Mesothelial cell of epicardium (in vitro differentiated cells): Measurements from ENCODE around the gene CTSW. TPM values are rescaled to one million over a fixed set of nuclear protein-coding genes. Genes with fewer than 3 reads are reported as not detected.

Experiments used
- DNase-seq, 2 experiments: peaks; one replicate each; pipeline ENCODE4 v3.0.0; 2021; ENCODE audit warnings: low spot score in 2 of 2; ENCODE audit not compliant: unreplicated experiment in 2 of 2
- H3K27ac Mint-ChIP-seq: 2 replicates; pipeline ENCODE4 v1.8.0; 2021; ENCODE audit warnings: mixed read lengths
- H3K27me3 Mint-ChIP-seq: 2 replicates; pipeline ENCODE4 v1.8.0; 2021; ENCODE audit warnings: low read depth, mixed read lengths
- H3K36me3 Mint-ChIP-seq: 2 replicates; pipeline ENCODE4 v1.8.0; 2021; ENCODE audit warnings: mixed read lengths
- H3K4me1 Mint-ChIP-seq: 2 replicates; pipeline ENCODE4 v1.8.0; 2021; ENCODE audit warnings: mixed read lengths
- H3K4me3 Mint-ChIP-seq: 2 replicates; pipeline ENCODE4 v1.8.0; 2021; ENCODE audit warnings: mild to moderate bottlenecking, moderate library complexity, mixed read lengths
- H3K9me3 Mint-ChIP-seq: 2 replicates; pipeline ENCODE4 v1.8.0; 2021; ENCODE audit warnings: mixed read lengths
- total RNA-seq: library from RNA; stranded (reverse); gene quantifications from 3 replicates; pipeline ENCODE4 v1.2.1, GENCODE V29; 2021
- TF ChIP-seq, protein P1 (sequence below): fragments of 200-600 bp; sonication (generic); IDR thresholded peaks from one replicate; pipeline ENCODE4 v1.5.0; 2021; ENCODE audit warnings: antibody characterized with exemption; ENCODE audit not compliant: unreplicated experiment

CTSW gene
- total RNA-seq, 1 donor from 2014 or later: not detected

DNA sequence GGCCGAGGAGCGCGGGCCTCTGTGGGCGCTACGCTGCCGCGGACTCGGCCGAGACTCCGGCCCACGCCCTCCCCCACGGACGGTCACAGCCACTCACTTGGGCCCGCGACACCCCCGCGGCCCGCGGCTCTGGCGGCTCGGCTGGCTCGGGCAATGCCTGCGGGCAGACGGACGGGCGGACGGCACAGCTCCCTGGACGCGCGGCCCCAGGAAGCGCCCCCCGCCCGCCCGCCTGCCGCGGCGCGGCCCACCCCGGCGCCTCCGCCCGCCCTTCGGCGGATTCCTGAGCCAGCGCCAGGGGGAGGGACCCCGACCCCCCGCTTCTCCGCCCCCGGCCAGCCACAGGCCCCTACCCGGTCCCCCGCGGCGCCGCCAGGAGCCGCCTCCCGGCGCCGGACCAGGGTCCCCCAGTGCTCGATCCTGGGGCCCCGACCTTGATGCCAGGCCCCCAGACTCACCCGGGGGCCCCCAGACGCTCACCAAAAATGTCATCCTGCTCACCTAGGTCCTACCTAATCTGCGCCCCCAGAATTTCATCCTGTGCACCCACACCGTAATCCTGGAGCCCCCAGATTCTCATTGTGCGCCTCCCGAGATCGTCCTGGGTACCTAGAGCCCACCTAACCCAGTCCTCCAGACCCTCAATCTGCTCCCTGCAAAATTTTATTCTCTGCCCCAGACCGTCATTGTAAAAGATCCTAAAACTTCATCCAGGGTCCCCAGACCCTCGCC, 6.9 kb upstream of the CTSW start, which contains the start of gene EFEMP2:
Gene EFEMP2, minus strand, starts transcription at position 215 of the 732 bp plus-strand sequence. CDS start 446 bp downstream, outside the sequence.
- Mint-ChIP-seq H3K4me3 (peak within 1 kb of the TSS; percentile 96), H3K36me3 (peaks cover 6% of the 10 kb centered on the region), H3K27ac (peak within 1 kb of the TSS; percentile 97), H3K9me3 (no peaks in the 10 kb centered on the region), H3K4me1 (peaks cover 20% of the 10 kb centered on the region), H3K27me3 (no peaks in the 10 kb centered on the region)
- peak; percentile 64 to 75 for DNase-seq
- TF ChIP-seq, protein P1, sequence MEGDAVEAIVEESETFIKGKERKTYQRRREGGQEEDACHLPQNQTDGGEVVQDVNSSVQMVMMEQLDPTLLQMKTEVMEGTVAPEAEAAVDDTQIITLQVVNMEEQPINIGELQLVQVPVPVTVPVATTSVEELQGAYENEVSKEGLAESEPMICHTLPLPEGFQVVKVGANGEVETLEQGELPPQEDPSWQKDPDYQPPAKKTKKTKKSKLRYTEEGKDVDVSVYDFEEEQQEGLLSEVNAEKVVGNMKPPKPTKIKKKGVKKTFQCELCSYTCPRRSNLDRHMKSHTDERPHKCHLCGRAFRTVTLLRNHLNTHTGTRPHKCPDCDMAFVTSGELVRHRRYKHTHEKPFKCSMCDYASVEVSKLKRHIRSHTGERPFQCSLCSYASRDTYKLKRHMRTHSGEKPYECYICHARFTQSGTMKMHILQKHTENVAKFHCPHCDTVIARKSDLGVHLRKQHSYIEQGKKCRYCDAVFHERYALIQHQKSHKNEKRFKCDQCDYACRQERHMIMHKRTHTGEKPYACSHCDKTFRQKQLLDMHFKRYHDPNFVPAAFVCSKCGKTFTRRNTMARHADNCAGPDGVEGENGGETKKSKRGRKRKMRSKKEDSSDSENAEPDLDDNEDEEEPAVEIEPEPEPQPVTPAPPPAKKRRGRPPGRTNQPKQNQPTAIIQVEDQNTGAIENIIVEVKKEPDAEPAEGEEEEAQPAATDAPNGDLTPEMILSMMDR: no peak

DNA sequence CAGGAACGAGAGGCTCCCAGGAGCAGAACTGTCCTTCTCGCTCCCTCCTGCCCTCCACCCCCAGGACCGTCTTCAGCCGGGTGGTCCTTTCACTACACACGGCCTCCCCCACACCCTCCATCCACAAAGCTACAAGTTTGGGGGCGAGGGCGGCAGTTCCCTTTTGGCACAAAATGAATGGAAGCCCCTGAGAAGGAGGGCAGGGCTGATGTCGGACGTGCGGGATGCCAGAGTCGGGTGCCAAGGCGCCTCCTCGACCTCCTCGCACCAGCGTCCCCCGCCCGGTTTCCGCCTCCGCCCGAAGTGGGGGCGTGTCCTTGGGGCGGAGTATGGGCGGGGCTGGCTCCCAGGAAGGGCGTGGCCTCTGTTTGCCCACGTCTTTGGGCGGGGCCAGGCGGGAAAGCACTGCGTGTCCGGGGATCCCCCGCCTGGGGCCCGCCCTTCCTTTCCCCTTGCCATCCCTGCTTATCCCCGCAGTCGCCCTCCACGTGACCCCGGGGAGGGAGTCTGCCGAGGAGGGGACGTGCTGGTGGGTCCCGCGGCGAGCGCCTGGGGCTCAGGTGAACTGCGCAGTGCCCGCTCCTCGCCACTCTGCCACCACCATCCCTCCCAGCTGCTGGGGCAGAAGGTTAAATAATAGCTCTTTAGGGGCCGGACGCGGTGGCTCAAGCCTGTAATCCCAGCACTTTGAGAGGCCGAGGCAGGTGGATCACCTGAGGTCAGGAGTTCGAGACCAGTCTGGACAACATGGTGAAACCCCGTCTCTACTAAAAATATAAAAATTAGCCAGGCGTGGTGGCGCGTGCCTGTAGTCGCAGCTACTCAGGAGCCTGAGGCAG, 6.1 kb upstream of the CTSW start:
- TF ChIP-seq, protein P1: no peak
- Mint-ChIP-seq H3K4me1 (peaks cover 20% of the 10 kb centered on the region), H3K27me3 (no peaks in the 10 kb centered on the region), H3K4me3 (peak overlapping the region; percentile 96), H3K9me3 (no peaks in the 10 kb centered on the region), H3K27ac (peak overlapping the region; percentile 97), H3K36me3 (peaks cover 5% of the 10 kb centered on the region)
- DNase-seq: peak; percentile 92 to 98

DNA sequence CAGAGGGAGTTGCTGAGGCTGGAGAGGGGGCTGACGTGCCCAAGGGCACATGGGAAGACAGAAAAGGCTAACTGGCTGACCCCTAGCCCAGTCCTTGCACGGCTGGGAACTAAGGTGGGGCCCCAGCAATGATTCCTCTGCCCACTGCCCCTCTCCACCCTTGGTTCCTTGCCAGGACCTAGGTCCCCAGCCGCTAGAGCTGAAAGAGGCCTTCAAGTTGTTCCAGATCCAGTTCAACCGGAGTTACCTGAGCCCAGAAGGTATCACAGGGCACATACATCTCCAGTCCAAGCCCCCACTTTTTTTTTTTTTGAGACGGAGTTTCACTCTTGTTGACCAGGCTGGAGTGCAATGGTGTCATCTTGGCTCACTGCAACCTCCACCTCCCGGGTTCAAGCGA, 390 bp downstream of the CTSW start:
- Mint-ChIP-seq H3K4me3 (no peak overlapping the region), H3K27me3 (no peaks in the 10 kb centered on the region)

DNA sequence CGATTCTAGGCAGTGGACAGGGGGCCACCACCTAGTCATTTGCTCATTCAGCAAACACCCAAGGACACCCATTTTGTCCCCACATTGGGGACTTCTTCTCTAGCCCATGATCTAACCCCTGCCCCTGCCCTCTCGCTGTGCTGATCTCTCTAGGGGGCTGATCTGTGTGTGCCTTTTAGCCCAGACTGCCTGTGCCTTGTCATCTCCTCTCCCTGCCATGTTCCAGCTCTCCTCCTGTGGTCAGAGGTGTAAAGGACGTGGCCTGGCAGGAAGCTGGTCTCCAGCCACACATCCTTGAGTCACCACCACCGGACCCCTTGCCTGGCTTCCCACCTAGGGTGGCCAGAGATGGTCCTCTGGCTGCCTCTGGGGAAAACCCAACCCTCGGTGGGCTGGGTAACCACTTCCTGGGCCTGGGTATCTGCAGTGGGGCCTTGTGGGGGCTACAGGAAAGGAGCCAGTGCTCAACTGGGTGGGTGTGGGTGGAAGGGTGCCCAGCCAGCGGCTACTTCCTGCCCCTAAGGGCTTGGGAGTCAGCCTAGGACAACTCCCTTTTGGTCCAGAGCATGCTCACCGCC, 1.3 kb downstream of the CTSW start:
- Mint-ChIP-seq H3K4me3 (no peak overlapping the region), H3K27ac (no peak overlapping the region), H3K36me3 (peaks cover 9% of the 10 kb centered on the region), H3K27me3 (no peaks in the 10 kb centered on the region), H3K4me1 (peaks cover 4% of the 10 kb centered on the region), H3K9me3 (no peaks in the 10 kb centered on the region)
- TF ChIP-seq, protein P1: no peak
- DNase-seq: no peak

More for the DNA sequence above, 390 bp downstream of the CTSW start:
- H3K27ac Mint-ChIP-seq: no peak overlapping the region
- no peaks in the 10 kb centered on the region for H3K9me3 Mint-ChIP-seq
- DNase-seq: no peak
- H3K4me1 Mint-ChIP-seq: peaks cover 4% of the 10 kb centered on the region
- TF ChIP-seq, protein P1: no peak
- H3K36me3 Mint-ChIP-seq: peaks cover 5% of the 10 kb centered on the region

DNA sequence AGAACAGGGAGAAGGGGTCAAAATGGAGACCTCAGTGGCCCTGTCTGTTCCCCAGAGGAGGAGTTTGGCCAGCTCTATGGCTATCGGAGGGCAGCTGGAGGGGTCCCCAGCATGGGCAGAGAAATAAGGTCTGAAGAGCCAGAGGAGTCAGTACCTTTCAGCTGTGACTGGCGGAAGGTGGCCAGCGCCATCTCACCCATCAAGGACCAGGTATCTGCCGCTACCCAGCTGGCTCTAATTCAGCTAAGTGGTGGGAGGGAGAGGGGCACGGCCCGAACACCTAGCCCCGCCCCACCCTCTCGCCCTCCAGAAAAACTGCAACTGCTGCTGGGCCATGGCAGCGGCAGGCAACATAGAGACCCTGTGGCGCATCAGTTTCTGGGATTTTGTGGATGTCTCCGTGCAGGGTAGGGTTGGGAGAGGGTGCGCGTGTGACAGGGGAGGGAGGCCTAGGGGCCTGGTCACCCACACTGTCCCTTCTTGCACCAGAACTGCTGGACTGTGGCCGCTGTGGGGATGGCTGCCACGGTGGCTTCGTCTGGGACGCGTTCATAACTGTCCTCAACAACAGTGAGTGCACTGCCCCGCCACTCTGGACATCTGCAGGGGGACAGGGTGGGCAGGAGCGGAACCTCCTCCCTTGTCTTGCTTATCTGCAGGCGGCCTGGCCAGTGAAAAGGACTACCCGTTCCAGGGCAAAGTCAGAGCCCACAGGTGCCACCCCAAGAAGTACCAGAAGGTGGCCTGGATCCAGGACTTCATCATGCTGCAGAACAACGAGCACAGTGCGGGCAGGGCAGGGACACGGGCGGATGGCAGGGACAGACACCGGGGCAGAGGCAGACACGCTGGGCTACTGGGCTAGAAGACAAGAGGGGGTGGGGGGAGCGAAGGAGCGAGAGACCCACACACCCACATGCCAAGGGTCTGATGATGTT, 2.8 kb downstream of the CTSW start:
- TF ChIP-seq, protein P1: no peak
- peaks cover 15% of the 10 kb centered on the region for H3K4me1 Mint-ChIP-seq
- H3K27me3 Mint-ChIP-seq: no peaks in the 10 kb centered on the region
- no peaks in the 10 kb centered on the region for H3K9me3 Mint-ChIP-seq
- H3K27ac Mint-ChIP-seq: no peak overlapping the region
- no peak overlapping the region for H3K4me3 Mint-ChIP-seq
- H3K36me3 Mint-ChIP-seq: peaks cover 16% of the 10 kb centered on the region
- DNase-seq: peak in 1 of 2 experiments; percentile 13
